Gastrocnemius medialis (tissue), 4 donors: Measurements from ENCODE around the gene MAN2A1.

ENCODE experiments used
- POLR2A ChIP-seq, 2 donors: fragments of 450-650 bp; IDR thresholded peaks; one replicate each; pipeline ENCODE4 v1.6.1; 2017; ENCODE audit warnings: antibody characterized with exemption in 2 of 2, mild to moderate bottlenecking in 2 of 2, moderate library complexity in 2 of 2
- TF ChIP-seq, protein P1 (sequence below), 5 experiments: fragments of 450-650 bp in 3 of 5; fragments of 200-600 bp in 2 of 5; sonication (generic) in 2 of 5; IDR thresholded peaks in 4 of 5; conservative IDR thresholded peaks in 1 of 5; 1 replicate in 4 of 5; 2 replicates in 1 of 5; pipeline ENCODE4 v1.5.1; 2016 to 2019; ENCODE audit warnings: antibody characterized with exemption in 5 of 5, mild to moderate bottlenecking in 3 of 5, moderate library complexity in 3 of 5

GRCh38 chr5:109718216-109718615 lies 28.5 kb downstream of the MAN2A1 start:
- TF ChIP-seq, protein P1, sequence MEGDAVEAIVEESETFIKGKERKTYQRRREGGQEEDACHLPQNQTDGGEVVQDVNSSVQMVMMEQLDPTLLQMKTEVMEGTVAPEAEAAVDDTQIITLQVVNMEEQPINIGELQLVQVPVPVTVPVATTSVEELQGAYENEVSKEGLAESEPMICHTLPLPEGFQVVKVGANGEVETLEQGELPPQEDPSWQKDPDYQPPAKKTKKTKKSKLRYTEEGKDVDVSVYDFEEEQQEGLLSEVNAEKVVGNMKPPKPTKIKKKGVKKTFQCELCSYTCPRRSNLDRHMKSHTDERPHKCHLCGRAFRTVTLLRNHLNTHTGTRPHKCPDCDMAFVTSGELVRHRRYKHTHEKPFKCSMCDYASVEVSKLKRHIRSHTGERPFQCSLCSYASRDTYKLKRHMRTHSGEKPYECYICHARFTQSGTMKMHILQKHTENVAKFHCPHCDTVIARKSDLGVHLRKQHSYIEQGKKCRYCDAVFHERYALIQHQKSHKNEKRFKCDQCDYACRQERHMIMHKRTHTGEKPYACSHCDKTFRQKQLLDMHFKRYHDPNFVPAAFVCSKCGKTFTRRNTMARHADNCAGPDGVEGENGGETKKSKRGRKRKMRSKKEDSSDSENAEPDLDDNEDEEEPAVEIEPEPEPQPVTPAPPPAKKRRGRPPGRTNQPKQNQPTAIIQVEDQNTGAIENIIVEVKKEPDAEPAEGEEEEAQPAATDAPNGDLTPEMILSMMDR (IDR thresholded peaks at IDR 0.05 in 4 of 5, conservative IDR thresholded peaks at IDR 0.05 in 1 of 5), result no peak
- no peak for TF ChIP-seq POLR2A (IDR thresholded peaks at IDR 0.05)
